ENCODE results near the gene ARID1B.

ARID1B gene

GRCh38 chr6:157162766-157163433 lies 385.7 kb downstream of the ARID1B start:
- in situ Hi-C loops (cut with HindIII; ENCODE audit: low sequenced_read_pairs), result no loop called here
- H3K4me3 ChIP-seq (ENCODE audit: low read depth, low read length), result no peak overlapping the region
- no peak for DNase-seq (ENCODE audit: low read depth, low spot score)
- no peak for TF ChIP-seq CTCF (IDR thresholded peaks at IDR 0.05; ENCODE audit: low read depth, low read length)

- no peak for TF ChIP-seq CTCF (IDR thresholded peaks at IDR 0.05; ENCODE audit: low read depth, low read length)
- in situ Hi-C loops (cut with HindIII; ENCODE audit: low sequenced_read_pairs), result no loop called here
Observed at GRCh38 chr6:157163434-157164159, 386.4 kb downstream of the ARID1B start.

GRCh38 chr6:157164972-157165371 lies 387.8 kb downstream of the ARID1B start:
- DNase-seq (ENCODE audit: low read depth, low spot score), result no peak
- H3K4me3 ChIP-seq (ENCODE audit: low read depth, low read length), result no peak overlapping the region
- no peak for TF ChIP-seq CTCF (IDR thresholded peaks at IDR 0.05; ENCODE audit: low read depth, low read length)
- in situ Hi-C loops (cut with HindIII; ENCODE audit: low sequenced_read_pairs), result no loop called here

More at GRCh38 chr6:157163434-157164159, 386.4 kb downstream of the ARID1B start:
- no peak for DNase-seq (ENCODE audit: low read depth, low spot score)
- H3K4me3 ChIP-seq (ENCODE audit: low read depth, low read length), result no peak overlapping the region

GRCh38 chr6:157166784-157167183 lies 389.6 kb downstream of the ARID1B start:
- no peak for TF ChIP-seq CTCF (IDR thresholded peaks at IDR 0.05; ENCODE audit: low read depth, low read length)
- no peak for DNase-seq (ENCODE audit: low read depth, low spot score)
- in situ Hi-C loops (cut with HindIII; ENCODE audit: low sequenced_read_pairs), result no loop called here
- H3K4me3 ChIP-seq (ENCODE audit: low read depth, low read length), result no peak overlapping the region

GRCh38 chr6:157167837-157168236 lies 390.7 kb downstream of the ARID1B start:
- H3K4me3 ChIP-seq (ENCODE audit: low read depth, low read length), result no peak overlapping the region
- in situ Hi-C loops (cut with HindIII; ENCODE audit: low sequenced_read_pairs), result no loop called here
- no peak for DNase-seq (ENCODE audit: low read depth, low spot score)
- TF ChIP-seq CTCF (IDR thresholded peaks at IDR 0.05; ENCODE audit: low read depth, low read length), result no peak

GRCh38 chr6:157168471-157168870 lies 391.3 kb downstream of the ARID1B start:
- TF ChIP-seq CTCF (IDR thresholded peaks at IDR 0.05; ENCODE audit: low read depth, low read length), result no peak
- DNase-seq (ENCODE audit: low read depth, low spot score), result no peak
- in situ Hi-C loops (cut with HindIII; ENCODE audit: low sequenced_read_pairs), result no loop called here
- no peak overlapping the region for H3K4me3 ChIP-seq (ENCODE audit: low read depth, low read length)
